ENCODE data around the gene FLCN. TPM values are rescaled to one million over a fixed set of nuclear protein-coding genes. Genes with fewer than 3 reads are reported as not detected.
"Not testable (repeated sequence)": the region's sequence is repeated elsewhere in the genome, so short reads cannot be mapped to it uniquely, and the experiment has no call there.

FLCN gene
- total and polyA plus RNA-seq, 2 of the 13 experiments (the other 11 are each of a cell fraction or from before 2014, with no cell fraction given) = 16.6 to 24.9 TPM

- TF ChIP-seq ZNF576 (CRISPR knock-in tag; IDR thresholded peaks at IDR 0.05) (no peak), KAT2B (IDR thresholded peaks at IDR 0.05; ENCODE audit: borderline replicate concordance, low read depth, low read length) (no peak), ZNF737 (CRISPR knock-in tag; IDR thresholded peaks at IDR 0.05; ENCODE audit: borderline replicate concordance) (no peak), SSRP1 (CRISPR knock-in tag; IDR thresholded peaks at IDR 0.05) (no peak)
These were observed 40.2 kb downstream of the FLCN start (continued) for GRCh38 chr17:17196776-17197175.

DNA sequence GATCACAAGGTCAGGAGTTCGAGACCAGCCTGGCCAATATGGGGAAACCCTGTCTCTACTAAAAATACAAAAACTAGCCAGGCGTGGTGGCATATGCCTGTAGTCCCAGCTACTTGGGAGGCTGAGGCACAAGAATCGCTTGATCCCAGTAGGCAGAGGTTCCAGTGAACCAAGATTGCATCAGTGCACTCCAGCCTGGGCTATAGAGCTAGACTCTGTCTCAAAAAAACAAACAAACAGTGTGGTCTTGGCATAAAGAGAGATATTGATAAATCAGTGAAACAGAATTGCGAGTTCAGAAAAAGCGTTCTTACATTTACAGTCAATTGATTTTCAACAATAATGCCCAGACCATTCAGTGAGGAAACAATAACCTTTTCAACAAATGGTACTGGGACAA, 41.5 kb downstream of the FLCN start:
- FAIRE-seq = not testable (repeated sequence)

GRCh38 chr17:17191961-17192381, 45.0 kb downstream of the FLCN start:
- intact Hi-C loops (cut with micrococcal nuclease; ENCODE audit: unreplicated experiment) = no loop called here
- no peaks in the 10 kb centered on the region for H4K20me1 ChIP-seq (ENCODE audit: insufficient read depth, low read length)
- no peak overlapping the region for H3K4me2 ChIP-seq (ENCODE audit: low read depth, low read length)
- H3K79me2 ChIP-seq (ENCODE audit: insufficient read depth, low read length) = no peaks in the 10 kb centered on the region
- 84% methylated on average over 10 of the region's 10 CpGs for WGBS (ENCODE audit: low lambda C conversion rate)
- H3K9me3 ChIP-seq (ENCODE audit: low read length) = no peaks in the 10 kb centered on the region
- H3K4me1 ChIP-seq (ENCODE audit: insufficient read depth, low read length) = peaks cover 28% of the 10 kb centered on the region
- in situ Hi-C loops (cut with HindIII; ENCODE audit: extremely low pct_ligation_motif_present, low pct_unique_long_range_greater_than_20kb) = no loop called here
- H3K4me3 ChIP-seq (replicated peaks in 1 of 3; ENCODE audit: insufficient read depth in 1 of 3, low read depth in 2 of 3, low read length in 3 of 3) = no peak overlapping the region
- DNase-seq (ENCODE audit: low spot score) = no peak
- BruUV-seq (replicated peaks) = no TSS peak
- FAIRE-seq = no peak
- ChIA-PET CTCF (ENCODE audit: low intra/inter-chr PET ratio, low total read pairs) (no interaction called here), POLR2A (no interaction called here)
- no peaks in the 10 kb centered on the region for H3K27me3 ChIP-seq (ENCODE audit: control insufficient read depth in 1 of 2, insufficient read depth in 2 of 2, low read length in 2 of 2)
- ATAC-seq = no peak
- H3K27ac ChIP-seq (ENCODE audit: extremely low read length, insufficient read depth, low read length) = no peak overlapping the region
- no peak overlapping the region for H3K9ac ChIP-seq (ENCODE audit: insufficient read depth, low read depth, low read length)
- peaks cover 0 to 3% of the 10 kb centered on the region in 2 experiments; a peak in 3 of 5 replicates for H3K36me3 ChIP-seq (replicated peaks in 1 of 2; ENCODE audit: control insufficient read depth in 1 of 2, insufficient read depth in 2 of 2, low read length in 2 of 2)
- H2AFZ ChIP-seq (ENCODE audit: low read length) = no peak overlapping the region
- TF ChIP-seq HMGA1 (CRISPR knock-in tag; conservative IDR thresholded peaks at IDR 0.05) (no peak), DMTF1 (CRISPR knock-in tag; IDR thresholded peaks at IDR 0.05) (no peak), PHF21A (CRISPR knock-in tag; IDR thresholded peaks at IDR 0.05) (no peak), ZNF782 (CRISPR knock-in tag; IDR thresholded peaks at IDR 0.05; ENCODE audit: borderline replicate concordance) (no peak), ZNF672 (CRISPR knock-in tag; IDR thresholded peaks at IDR 0.05) (no peak), DNMT3B (CRISPR knock-in tag; conservative IDR thresholded peaks at IDR 0.05) (no peak), ESRRA (CRISPR knock-in tag; IDR thresholded peaks at IDR 0.05; ENCODE audit: low read depth) (no peak), RBFOX2 (IDR thresholded peaks at IDR 0.05; ENCODE audit: low read depth, low read length) (no peak), ZNF496 (CRISPR knock-in tag; IDR thresholded peaks at IDR 0.05; ENCODE audit: insufficient replicate concordance) (no peak), ZBTB42 (CRISPR knock-in tag; IDR thresholded peaks at IDR 0.05) (no peak), PTBP1 (IDR thresholded peaks at IDR 0.05; ENCODE audit: low read depth, low read length, poor library complexity, severe bottlenecking) (no peak), ARID2 (CRISPR knock-in tag; IDR thresholded peaks at IDR 0.05; ENCODE audit: borderline replicate concordance) (no peak), ZNF253 (CRISPR knock-in tag; IDR thresholded peaks at IDR 0.05; ENCODE audit: borderline replicate concordance) (no peak)

More for the DNA sequence above, 41.5 kb downstream of the FLCN start:
- H3K9me3 ChIP-seq (ENCODE audit: low read length); DNase-seq (ENCODE audit: low spot score); H3K79me2 ChIP-seq (ENCODE audit: insufficient read depth, low read length); H3K36me3 ChIP-seq (replicated peaks in 1 of 2; ENCODE audit: control insufficient read depth in 1 of 2, insufficient read depth in 2 of 2, low read length in 2 of 2); CTCF ChIA-PET (ENCODE audit: low intra/inter-chr PET ratio, low total read pairs); POLR2A ChIA-PET; H3K4me1 ChIP-seq (ENCODE audit: insufficient read depth, low read length); H2AFZ ChIP-seq (ENCODE audit: low read length); intact Hi-C loops (cut with micrococcal nuclease; ENCODE audit: unreplicated experiment); H4K20me1 ChIP-seq (ENCODE audit: insufficient read depth, low read length); BruUV-seq (replicated peaks); H3K9ac ChIP-seq (ENCODE audit: insufficient read depth, low read depth, low read length); in situ Hi-C loops (cut with HindIII; ENCODE audit: extremely low pct_ligation_motif_present, low pct_unique_long_range_greater_than_20kb); ATAC-seq; H3K4me2 ChIP-seq (ENCODE audit: low read depth, low read length); H3K4me3 ChIP-seq (replicated peaks in 1 of 3; ENCODE audit: insufficient read depth in 1 of 3, low read depth in 2 of 3, low read length in 3 of 3); H3K27me3 ChIP-seq (ENCODE audit: control insufficient read depth in 1 of 2, insufficient read depth in 2 of 2, low read length in 2 of 2); H3K27ac ChIP-seq (ENCODE audit: extremely low read length, insufficient read depth, low read length): not testable (repeated sequence)
- 90% methylated on average over 5 of the region's 5 CpGs for WGBS (ENCODE audit: low lambda C conversion rate)
